HG02938 (cell line): ENCODE results near the gene MTFR1L.
A peak's percentile ranks its signal among the peaks of the same experiment; 100 is the strongest.

ENCODE experiments used
- ATAC-seq: cut with Tn5 transposase; IDR thresholded peaks from one replicate; pipeline ENCODE4 v1.9.1; 2021; ENCODE audit warnings: mild to moderate bottlenecking, moderate library complexity; ENCODE audit not compliant: unreplicated experiment

MTFR1L gene

DNA sequence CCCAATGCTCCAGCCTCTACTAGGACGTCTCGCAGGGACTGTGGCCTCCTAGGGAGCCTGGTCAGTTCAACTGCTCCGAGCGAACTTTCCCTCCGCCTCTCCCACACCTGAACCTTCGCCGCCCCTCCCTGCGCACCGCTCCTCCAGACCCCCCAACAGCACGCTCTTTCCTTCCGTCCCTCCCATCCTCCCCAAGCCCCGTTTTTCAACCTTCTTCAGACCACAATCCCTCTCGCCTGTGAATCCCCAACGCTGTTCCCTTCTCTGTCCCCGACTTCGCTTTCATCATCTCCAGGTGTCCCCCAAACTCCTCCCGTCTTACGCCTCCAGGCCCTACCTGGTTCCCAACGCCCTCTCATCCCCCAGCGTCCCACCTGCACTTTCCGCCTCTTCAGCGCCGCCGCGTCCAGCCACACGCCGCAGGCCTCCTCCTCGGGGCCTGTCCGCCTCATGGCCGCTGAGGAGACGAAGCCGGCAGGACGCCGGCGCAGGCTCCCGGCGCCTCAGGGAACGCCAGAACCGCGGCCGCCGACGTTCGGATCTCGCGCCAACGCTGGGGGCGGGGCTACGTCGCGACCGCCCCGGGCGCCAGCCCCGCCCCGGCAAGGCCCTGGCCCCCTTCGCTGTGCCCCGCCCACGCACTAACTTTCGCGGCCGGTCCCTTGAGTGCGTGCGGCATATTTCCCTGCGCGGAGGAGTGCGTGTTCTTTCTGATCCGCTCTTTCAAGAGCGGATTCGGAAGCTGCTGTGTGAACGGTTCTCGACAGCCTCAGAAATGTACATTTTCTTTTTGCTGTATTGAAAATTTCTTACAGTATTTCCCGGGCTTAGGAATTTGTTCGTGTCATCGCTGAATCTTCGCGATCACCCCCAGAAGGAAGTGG is 39.4 kb downstream of the MTFR1L start, which contains the start of gene AUNIP:
TSS of gene AUNIP (minus strand) at position 552 of the 884 bp plus-strand sequence. CDS start at position 452, 100 bp downstream.
- peak; percentile 53 for ATAC-seq

GRCh38 chr1:25861316-25862286 is 41.8 kb downstream of the MTFR1L start:
- ATAC-seq, result no peak

- no peak for ATAC-seq
These were observed 43.2 kb downstream of the MTFR1L start for GRCh38 chr1:25862785-25863485.

DNA sequence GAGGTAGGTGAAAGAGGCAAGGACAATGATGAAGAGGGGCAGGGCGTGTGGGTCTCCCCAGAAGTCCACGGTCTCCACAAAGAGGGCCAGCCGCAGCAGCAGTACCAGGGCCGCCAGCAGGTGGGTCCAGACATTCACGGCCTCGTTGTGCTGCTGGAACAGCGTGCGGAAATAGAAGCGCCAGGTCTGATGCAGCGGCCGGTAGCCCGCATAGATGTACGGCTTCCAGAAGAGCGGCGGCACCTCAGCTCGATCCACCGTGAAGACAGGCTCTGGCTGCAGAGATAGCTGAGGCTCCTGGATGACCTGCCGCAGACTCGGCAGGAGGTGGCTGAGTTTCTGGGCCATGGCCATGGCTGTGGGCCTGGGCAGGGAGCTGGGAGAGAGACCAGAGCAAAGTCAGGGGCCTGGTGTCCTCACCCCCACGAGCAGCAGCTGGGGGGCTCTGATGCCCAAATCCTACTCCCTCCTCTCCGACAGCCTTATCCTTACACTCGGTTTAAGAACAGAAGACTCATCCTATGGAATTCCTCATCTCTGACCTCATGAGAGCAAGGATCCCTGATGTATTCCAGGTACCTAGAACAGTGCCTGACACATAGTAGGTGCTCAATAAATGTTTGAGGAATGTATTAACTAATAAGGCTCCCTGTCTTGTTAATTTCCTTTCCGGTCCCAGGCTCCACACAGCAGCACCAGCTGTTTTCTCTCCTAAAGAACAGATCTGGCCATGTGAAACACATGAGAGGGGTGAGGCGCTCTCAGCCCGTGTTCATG is 43.9 kb downstream of the MTFR1L start:
- ATAC-seq, result no peak

DNA sequence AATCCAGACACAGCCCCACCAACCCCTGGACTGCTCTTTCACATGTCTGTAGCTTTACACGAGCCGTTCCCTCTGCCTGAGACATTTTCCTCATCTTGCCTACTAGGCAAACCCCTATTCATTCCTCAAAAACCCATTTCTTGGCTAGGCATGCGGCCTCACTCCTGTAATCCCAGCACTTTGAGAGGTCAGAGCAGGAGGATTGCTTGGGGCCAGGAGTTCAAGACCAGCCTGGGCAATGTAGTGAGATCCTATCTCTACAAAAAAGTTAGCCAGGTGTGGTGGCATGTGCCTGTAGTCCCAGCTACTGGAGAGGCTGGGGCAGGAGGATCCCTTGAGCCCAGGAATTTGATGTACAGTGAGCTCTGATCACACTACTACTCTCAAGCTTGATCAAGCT is 44.7 kb downstream of the MTFR1L start:
- ATAC-seq, result no peak

- no peak for ATAC-seq
These were observed 46.5 kb downstream of the MTFR1L start for GRCh38 chr1:25866288-25866687.

DNA sequence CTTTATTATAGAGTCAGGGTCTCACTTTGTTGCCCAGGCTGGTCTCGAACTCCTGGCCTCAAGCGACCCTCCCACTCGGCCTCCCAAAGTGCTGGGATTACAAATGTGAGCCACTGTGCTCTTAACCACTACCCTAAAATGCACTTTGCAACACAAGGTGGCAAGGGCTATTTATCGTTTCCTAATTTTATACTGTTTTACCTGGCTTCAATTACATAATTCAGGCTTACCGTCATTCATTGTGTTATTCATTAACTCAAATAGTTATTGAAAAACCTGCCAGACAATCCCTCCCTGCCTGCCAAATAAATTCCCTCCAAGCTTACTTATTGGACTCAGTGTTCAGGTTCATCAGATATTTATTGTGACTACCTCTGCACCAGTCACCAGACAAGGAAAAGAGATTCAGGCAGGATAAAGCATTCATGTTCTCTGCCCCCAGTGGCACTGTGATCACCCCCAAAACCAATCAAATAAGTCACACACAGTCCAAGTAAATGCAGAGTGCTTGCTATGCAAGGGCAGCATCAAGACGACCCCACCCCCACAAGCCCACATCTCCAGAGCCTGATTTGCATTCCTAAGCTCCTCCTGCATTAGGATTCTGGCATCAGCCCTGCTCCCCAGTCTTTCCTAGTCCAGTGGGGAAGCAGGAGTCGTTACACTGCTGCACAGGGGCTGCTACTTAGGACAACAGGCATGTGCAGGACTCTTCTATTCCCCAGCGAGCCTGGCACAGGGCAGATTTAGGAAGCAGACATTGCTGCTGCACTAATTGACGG is 47.6 kb downstream of the MTFR1L start:
- no peak for ATAC-seq

DNA sequence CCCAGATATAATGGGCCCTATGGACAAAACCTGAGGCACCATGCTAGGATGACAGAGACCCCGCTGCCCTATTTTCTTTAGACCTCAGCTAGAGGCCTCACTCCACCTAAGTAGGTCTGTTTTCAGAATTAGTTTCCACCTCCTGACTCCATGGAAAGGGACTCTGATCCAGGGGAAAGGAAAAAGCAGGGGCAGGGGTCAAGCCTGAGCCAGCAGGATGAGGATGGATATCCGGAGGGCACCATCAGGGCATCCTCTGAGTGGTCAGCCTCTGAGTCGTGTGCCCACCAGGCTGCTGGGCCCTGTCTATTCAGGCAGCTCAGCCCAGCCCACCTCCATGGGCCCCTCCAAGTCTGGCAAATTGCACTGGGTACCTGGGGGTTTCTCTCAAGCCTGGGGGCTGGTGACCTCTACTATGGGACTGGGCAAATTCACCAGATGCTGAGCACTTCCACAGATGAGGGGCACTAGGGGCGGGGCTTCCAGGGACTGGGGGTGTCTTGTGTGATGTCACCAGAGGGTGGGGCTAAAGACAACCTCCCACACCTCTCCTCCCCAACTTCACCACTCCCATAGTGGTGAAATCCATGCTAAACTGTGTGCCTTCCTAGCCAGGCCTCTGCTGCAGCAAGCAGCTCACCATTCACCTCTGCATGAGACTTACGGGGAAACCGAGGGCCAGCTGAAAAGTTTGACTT is 50.3 kb downstream of the MTFR1L start:
- no peak for ATAC-seq

- ATAC-seq, result no peak
These were observed 50.9 kb downstream of the MTFR1L start for GRCh38 chr1:25870614-25871013.

- ATAC-seq, result no peak
These were observed 51.4 kb downstream of the MTFR1L start for GRCh38 chr1:25871086-25871703.

DNA sequence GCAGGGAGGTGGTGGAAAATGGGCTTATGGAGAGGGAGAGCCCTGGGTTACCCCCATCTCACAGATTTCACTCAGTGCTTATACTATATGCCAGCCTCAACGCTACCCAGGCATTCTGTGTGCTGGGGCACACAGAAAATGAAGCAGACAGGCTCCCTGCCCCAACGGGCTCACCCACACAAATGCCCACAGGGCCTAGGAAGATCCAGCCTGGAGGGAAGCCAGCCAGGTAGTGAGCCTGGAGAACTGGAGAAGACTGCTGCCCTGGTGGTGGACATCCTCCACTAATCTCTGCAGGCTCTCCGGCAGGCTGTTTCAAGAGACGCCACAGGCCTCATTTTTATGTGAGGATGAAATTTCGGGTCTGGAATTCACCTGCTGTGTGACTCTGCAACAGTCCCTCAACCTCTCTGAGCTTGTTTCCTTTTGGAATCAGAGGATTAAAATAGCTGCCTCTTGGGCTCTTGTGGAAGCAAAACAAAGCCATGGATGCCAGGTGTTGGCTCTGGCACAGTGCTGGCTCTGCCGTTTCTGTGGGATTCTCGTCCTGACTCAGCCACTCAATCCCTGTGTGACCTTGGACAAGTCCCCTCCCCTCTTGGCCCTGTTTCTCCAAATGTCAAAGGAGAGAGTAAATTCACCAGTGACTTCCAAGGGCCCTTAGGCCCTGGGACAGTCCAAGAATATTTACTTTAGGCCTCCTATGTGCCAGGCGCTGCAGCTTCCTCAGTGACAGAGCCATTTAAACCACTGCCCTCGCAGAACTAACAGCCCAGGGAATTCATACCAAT is 52.1 kb downstream of the MTFR1L start:
- no peak for ATAC-seq

GRCh38 chr1:25872713-25873112 is 53.0 kb downstream of the MTFR1L start:
- no peak for ATAC-seq

DNA sequence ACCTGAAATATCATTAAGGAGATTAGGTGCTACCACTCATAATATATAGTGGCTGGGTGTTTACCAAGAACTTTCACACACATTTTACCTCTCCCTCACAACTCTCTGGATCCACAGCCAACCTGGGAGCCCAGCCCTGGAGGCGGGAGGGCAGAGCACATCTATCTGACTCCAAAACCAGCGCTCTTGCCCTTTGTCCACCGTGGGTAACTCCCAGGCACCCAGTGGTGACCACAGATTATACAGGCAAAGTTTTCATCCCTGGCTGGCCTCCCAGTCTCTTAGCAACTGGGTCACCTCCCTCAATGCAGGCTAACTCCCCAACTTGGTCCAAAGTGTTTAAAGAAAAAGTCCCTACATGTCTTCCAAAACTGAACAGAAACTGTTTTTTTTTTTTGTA is 53.4 kb downstream of the MTFR1L start:
- ATAC-seq, result no peak

DNA sequence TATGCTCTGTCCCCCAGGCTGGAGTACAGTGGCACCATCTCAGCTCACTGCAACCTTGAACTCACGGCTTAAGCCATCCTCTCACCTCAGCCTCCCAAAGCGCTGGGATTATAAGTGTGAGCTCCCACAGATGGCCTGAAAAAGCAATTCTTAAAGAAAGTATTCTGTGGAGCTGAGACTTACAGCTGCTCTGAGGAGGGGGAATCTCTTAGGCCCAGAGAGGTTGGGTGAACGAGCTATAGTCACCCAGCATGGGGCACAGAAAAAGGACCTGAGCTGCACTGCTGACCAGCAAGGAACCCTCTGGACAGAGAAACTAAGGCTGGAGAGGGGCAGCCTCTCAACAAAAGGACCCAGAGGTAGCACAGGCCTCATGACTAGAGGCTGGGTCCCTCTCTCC is 54.5 kb downstream of the MTFR1L start:
- ATAC-seq, result no peak

- no peak for ATAC-seq
These were observed 54.9 kb downstream of the MTFR1L start for GRCh38 chr1:25874635-25875153.

DNA sequence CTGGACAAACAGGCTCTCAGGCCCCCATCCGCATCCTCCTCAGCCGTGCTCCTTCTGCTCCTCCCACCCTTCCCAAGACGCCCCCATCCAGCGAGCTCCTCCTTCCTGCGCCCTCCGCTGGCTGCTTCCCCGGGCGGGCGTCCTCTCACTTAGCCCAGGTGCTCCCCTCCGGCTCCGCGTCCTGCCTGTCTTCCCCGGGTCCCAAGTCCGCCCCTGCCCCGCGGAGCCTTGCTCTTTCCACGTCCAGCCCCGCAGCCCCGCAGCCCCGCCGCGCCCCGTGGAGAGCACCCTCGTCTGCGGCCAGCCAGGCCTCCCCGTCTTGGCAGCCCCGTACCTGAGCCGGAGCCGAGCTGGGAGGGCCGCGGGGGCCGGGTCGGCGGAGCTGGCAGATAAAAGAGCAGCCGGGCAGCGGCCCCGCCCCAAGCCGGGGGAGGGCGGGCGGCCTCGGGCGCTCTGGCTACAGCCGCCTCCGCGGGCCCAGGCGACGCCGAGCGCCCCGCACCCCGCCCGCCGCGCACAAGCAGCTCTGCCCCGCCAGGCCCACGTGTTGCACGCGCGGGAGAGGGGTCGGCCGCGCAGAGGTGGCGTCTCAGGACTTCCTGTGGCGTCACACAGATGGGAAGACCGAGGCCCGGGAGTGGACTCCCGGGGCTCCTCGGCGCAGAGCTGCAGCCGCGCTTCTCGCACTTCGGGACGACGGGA is 55.6 kb downstream of the MTFR1L start, which contains the start of gene PAQR7:
TSS of gene PAQR7 (minus strand) at position 555 of the 702 bp plus-strand sequence. CDS start 11,869 bp downstream, outside the sequence.
- ATAC-seq, result no peak
